Testis (tissue), 2 donors: ENCODE results near the gene PLAC8.
"Not testable (repeated sequence)": the region's sequence is repeated elsewhere in the genome, so short reads cannot be mapped to it uniquely, and the experiment has no call there.

ENCODE experiments used
- CTCF ChIP-seq, 3 experiments: fragments of 450-650 bp in 2 of 3; fragments of 200-600 bp in 1 of 3; sonication (generic) in 1 of 3; IDR thresholded peaks; one replicate each; pipeline ENCODE4 v1.5.1; 2016 to 2019; ENCODE audit warnings: antibody characterized with exemption in 3 of 3, mild to moderate bottlenecking in 2 of 3, moderate library complexity in 1 of 3
- POLR2A ChIP-seq: fragments of 450-650 bp; IDR thresholded peaks from one replicate; pipeline ENCODE4 v1.6.1; 2017; ENCODE audit warnings: antibody characterized with exemption, mild to moderate bottlenecking, moderate library complexity

GRCh38 chr4:83043157-83043556, 71.4 kb downstream of the PLAC8 start:
- not testable (repeated sequence) for TF ChIP-seq CTCF (IDR thresholded peaks at IDR 0.05); POLR2A
